WTC11 (cell line): ENCODE results near the gene CTSA.

ENCODE experiments used
- ATF1 ChIP-seq: sonication (generic); formaldehyde crosslinking; IDR thresholded peaks from 2 replicates; pipeline ENCODE4 v1.8.1; 2023; ENCODE audit warnings: mild to moderate bottlenecking, moderate library complexity, missing genetic modification reagents
- ELF4 ChIP-seq: sonication (generic); formaldehyde crosslinking; IDR thresholded peaks from 2 replicates; pipeline ENCODE4 v1.8.1; 2022; ENCODE audit warnings: low read depth, mild to moderate bottlenecking, moderate library complexity, missing genetic modification reagents
- FOXP1 ChIP-seq: sonication (generic); formaldehyde crosslinking; IDR thresholded peaks from 2 replicates; pipeline ENCODE4 v1.8.0; 2022; ENCODE audit warnings: missing genetic modification reagents, mild to moderate bottlenecking, moderate library complexity, borderline replicate concordance
- HMGXB4 ChIP-seq: sonication (generic); formaldehyde crosslinking; IDR thresholded peaks from 2 replicates; pipeline ENCODE4 v1.8.1; 2023; ENCODE audit warnings: mild to moderate bottlenecking, moderate library complexity, missing genetic modification reagents
- NFYB ChIP-seq: sonication (generic); formaldehyde crosslinking; conservative IDR thresholded peaks from 2 replicates; pipeline ENCODE4 v1.8.0; 2022; ENCODE audit warnings: low read depth, missing genetic modification reagents
- NR1H2 ChIP-seq: sonication (generic); formaldehyde crosslinking; IDR thresholded peaks from 2 replicates; pipeline ENCODE4 v1.9.0; 2021; ENCODE audit warnings: mild to moderate bottlenecking, moderate library complexity, missing genetic modification reagents
- USF2 ChIP-seq: sonication (generic); formaldehyde crosslinking; IDR thresholded peaks from 2 replicates; pipeline ENCODE4 v1.8.1; 2023; ENCODE audit warnings: mild to moderate bottlenecking, missing genetic modification reagents, moderate library complexity
- ZNF121 ChIP-seq: sonication (generic); formaldehyde crosslinking; IDR thresholded peaks from 2 replicates; pipeline ENCODE4 v1.8.0; 2023; ENCODE audit warnings: missing genetic modification reagents
- ZNF219 ChIP-seq: sonication (generic); formaldehyde crosslinking; IDR thresholded peaks from 2 replicates; pipeline ENCODE4 v1.8.0; 2023; ENCODE audit warnings: missing genetic modification reagents, mild to moderate bottlenecking, borderline replicate concordance
- TF ChIP-seq, protein P1 (sequence below): sonication (generic); formaldehyde crosslinking; IDR thresholded peaks from 2 replicates; pipeline ENCODE4 v1.8.1; 2023; ENCODE audit warnings: mild to moderate bottlenecking, missing genetic modification reagents, borderline replicate concordance
- TF ChIP-seq, protein P2 (sequence below): sonication (generic); formaldehyde crosslinking; IDR thresholded peaks from 2 replicates; pipeline ENCODE4 v1.8.1; 2023; ENCODE audit warnings: mild to moderate bottlenecking, missing genetic modification reagents, moderate library complexity
- TF ChIP-seq, protein P3 (sequence below): fragments of 200-600 bp; IDR thresholded peaks from 2 replicates; pipeline ENCODE4 v1.8.0; 2022; ENCODE audit warnings: antibody characterized with exemption
- TF ChIP-seq, protein P4 (sequence below): sonication (generic); formaldehyde crosslinking; IDR thresholded peaks from 2 replicates; pipeline ENCODE4 v1.8.1; 2023; ENCODE audit warnings: mild to moderate bottlenecking, missing genetic modification reagents

- TF ChIP-seq, protein P1, sequence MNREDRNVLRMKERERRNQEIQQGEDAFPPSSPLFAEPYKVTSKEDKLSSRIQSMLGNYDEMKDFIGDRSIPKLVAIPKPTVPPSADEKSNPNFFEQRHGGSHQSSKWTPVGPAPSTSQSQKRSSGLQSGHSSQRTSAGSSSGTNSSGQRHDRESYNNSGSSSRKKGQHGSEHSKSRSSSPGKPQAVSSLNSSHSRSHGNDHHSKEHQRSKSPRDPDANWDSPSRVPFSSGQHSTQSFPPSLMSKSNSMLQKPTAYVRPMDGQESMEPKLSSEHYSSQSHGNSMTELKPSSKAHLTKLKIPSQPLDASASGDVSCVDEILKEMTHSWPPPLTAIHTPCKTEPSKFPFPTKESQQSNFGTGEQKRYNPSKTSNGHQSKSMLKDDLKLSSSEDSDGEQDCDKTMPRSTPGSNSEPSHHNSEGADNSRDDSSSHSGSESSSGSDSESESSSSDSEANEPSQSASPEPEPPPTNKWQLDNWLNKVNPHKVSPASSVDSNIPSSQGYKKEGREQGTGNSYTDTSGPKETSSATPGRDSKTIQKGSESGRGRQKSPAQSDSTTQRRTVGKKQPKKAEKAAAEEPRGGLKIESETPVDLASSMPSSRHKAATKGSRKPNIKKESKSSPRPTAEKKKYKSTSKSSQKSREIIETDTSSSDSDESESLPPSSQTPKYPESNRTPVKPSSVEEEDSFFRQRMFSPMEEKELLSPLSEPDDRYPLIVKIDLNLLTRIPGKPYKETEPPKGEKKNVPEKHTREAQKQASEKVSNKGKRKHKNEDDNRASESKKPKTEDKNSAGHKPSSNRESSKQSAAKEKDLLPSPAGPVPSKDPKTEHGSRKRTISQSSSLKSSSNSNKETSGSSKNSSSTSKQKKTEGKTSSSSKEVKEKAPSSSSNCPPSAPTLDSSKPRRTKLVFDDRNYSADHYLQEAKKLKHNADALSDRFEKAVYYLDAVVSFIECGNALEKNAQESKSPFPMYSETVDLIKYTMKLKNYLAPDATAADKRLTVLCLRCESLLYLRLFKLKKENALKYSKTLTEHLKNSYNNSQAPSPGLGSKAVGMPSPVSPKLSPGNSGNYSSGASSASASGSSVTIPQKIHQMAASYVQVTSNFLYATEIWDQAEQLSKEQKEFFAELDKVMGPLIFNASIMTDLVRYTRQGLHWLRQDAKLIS: no peak
- TF ChIP-seq, protein P2, sequence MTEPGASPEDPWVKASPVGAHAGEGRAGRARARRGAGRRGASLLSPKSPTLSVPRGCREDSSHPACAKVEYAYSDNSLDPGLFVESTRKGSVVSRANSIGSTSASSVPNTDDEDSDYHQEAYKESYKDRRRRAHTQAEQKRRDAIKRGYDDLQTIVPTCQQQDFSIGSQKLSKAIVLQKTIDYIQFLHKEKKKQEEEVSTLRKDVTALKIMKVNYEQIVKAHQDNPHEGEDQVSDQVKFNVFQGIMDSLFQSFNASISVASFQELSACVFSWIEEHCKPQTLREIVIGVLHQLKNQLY: no peak
- TF ChIP-seq, protein P3, sequence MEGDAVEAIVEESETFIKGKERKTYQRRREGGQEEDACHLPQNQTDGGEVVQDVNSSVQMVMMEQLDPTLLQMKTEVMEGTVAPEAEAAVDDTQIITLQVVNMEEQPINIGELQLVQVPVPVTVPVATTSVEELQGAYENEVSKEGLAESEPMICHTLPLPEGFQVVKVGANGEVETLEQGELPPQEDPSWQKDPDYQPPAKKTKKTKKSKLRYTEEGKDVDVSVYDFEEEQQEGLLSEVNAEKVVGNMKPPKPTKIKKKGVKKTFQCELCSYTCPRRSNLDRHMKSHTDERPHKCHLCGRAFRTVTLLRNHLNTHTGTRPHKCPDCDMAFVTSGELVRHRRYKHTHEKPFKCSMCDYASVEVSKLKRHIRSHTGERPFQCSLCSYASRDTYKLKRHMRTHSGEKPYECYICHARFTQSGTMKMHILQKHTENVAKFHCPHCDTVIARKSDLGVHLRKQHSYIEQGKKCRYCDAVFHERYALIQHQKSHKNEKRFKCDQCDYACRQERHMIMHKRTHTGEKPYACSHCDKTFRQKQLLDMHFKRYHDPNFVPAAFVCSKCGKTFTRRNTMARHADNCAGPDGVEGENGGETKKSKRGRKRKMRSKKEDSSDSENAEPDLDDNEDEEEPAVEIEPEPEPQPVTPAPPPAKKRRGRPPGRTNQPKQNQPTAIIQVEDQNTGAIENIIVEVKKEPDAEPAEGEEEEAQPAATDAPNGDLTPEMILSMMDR: no peak
- TF ChIP-seq NR1H2 (CRISPR knock-in tag): no peak
- no peak for TF ChIP-seq ZNF121 (CRISPR knock-in tag)
- TF ChIP-seq FOXP1 (CRISPR knock-in tag): no peak
- TF ChIP-seq NFYB (CRISPR knock-in tag): no peak
- no peak for TF ChIP-seq ELF4 (CRISPR knock-in tag)
- no peak for TF ChIP-seq ATF1
- TF ChIP-seq, protein P4, sequence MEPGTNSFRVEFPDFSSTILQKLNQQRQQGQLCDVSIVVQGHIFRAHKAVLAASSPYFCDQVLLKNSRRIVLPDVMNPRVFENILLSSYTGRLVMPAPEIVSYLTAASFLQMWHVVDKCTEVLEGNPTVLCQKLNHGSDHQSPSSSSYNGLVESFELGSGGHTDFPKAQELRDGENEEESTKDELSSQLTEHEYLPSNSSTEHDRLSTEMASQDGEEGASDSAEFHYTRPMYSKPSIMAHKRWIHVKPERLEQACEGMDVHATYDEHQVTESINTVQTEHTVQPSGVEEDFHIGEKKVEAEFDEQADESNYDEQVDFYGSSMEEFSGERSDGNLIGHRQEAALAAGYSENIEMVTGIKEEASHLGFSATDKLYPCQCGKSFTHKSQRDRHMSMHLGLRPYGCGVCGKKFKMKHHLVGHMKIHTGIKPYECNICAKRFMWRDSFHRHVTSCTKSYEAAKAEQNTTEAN (CRISPR knock-in tag): no peak
- TF ChIP-seq ZNF219 (CRISPR knock-in tag): no peak
- TF ChIP-seq USF2: no peak
- no peak for TF ChIP-seq HMGXB4 (CRISPR knock-in tag)
Measured at GRCh38 chr20:45924391-45925261, 33.5 kb downstream of the CTSA start.
